ENCODE results near the gene A2M. TPM values are rescaled to one million over a fixed set of nuclear protein-coding genes. Genes with fewer than 3 reads are reported as not detected.

A2M gene
- total and polyA plus RNA-seq, 7 experiments from 2014 or later: 0.08 to 4.9 (median 1.5) TPM; not detected in 3

- no peaks in the 10 kb centered on the region for H3K9me3 ChIP-seq (ENCODE audit: control insufficient read depth in 2 of 3, low read length in 3 of 3)
- H3K36me3 Mint-ChIP-seq: peaks cover 0 to 11% (median 4%) of the 10 kb centered on the region in 5 donors
- H3K4me3 Mint-ChIP-seq: peak overlapping the region in 2 of 10 donors; percentile 20 to 29
- peaks cover 0 to 5% (median 0%) of the 10 kb centered on the region in 11 donors for H3K9me3 Mint-ChIP-seq
- intact Hi-C loops (cut with micrococcal nuclease): no loop called here
- POLR2A ChIA-PET: interaction anchor here (0.7 to 2.5 kb wide), 2 partner anchors 76 to 90 kb away, joined by 3 to 22 read pairs; partner anchors contain the start of gene M6PR
- H3K27ac Mint-ChIP-seq: peak overlapping the region in 7 of 9 donors; percentile 43 to 84 (median 78)
- H3K4me1 Mint-ChIP-seq: peaks cover 16 to 64% (median 43%) of the 10 kb centered on the region in 7 donors
- peaks cover 0 to 19% (median 0%) of the 10 kb centered on the region in 5 donors for H3K27me3 Mint-ChIP-seq
- no peak overlapping the region for H3K4me3 ChIP-seq (ENCODE audit: low read length)
- H3K4me1 ChIP-seq (ENCODE audit: control insufficient read depth in 2 of 2, insufficient read depth in 2 of 2, low read length in 2 of 2): peaks cover 33 to 40% of the 10 kb centered on the region in 2 donors
- CTCF ChIA-PET: interaction anchor here (1.7 to 4.3 kb wide), 2 partner anchors 80 to 90 kb away, joined by 4 to 68 read pairs; partner anchors contain the start of gene M6PR
- no peaks in the 10 kb centered on the region for H3K27me3 ChIP-seq (ENCODE audit: control insufficient read depth in 2 of 2, insufficient read depth in 2 of 2, low read length in 2 of 2)
- DNase-seq: peak in 1 of 9 donors; percentile 29
- ATAC-seq: no peak
- H3K36me3 ChIP-seq (ENCODE audit: control insufficient read depth in 2 of 3, insufficient read depth in 3 of 3, low read length in 3 of 3): no peaks in the 10 kb centered on the region
- no peak overlapping the region for H3K27ac ChIP-seq (ENCODE audit: low read depth, low read length)
These were observed 75.1 kb downstream of the A2M start for GRCh38 chr12:9040484-9041186.

DNA sequence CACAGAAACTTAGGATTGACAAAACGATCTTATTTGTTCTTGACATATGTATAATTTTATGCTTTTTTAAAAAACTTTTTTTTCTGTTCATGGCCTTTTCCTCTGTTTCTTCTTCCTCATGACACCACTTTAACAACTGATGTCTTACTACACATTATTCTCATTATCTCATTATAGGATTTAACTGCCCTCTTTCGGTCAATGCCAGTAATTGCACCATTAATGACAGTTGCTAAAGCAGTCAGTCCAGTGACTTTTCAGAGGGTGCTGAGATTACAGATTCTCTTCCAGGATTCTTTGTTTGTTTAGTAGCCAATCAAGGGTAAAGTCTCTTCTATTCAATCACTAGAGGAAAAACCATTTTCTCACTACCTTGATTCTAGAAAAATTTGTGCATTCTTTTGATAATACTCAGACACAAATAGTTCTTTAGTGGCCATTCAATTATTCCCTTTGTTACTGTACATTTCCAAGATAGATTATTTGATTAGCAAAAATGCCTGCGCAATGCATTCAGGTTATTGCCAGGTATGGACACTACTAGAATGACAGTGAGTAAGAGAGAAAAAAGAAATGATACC lies 76.2 kb downstream of the A2M start:
- Mint-ChIP-seq H3K36me3 (peaks cover 0 to 6% (median 2%) of the 10 kb centered on the region in 5 donors), H3K27ac (peak overlapping the region in 8 of 9 donors; percentile 59 to 78 (median 70)), H3K4me3 (peak overlapping the region in 7 of 10 donors; percentile 3 to 68 (median 47)), H3K9me3 (peaks cover 0 to 3% (median 0%) of the 10 kb centered on the region in 11 donors), H3K4me1 (peaks cover 19 to 61% (median 50%) of the 10 kb centered on the region in 7 donors), H3K27me3 (peaks cover 0 to 19% (median 0%) of the 10 kb centered on the region in 5 donors)
- no peaks in the 10 kb centered on the region for H3K9me3 ChIP-seq (ENCODE audit: control insufficient read depth in 2 of 3, low read length in 3 of 3)
- intact Hi-C loops (cut with micrococcal nuclease): loop anchor here (1.0 kb wide), 6 partner anchors 10 to 149 kb away; partner anchors contain the start of gene PHC1 (in 1 of the 2)
- H3K36me3 ChIP-seq (ENCODE audit: control insufficient read depth in 2 of 3, insufficient read depth in 3 of 3, low read length in 3 of 3): no peaks in the 10 kb centered on the region
- H3K4me1 ChIP-seq (ENCODE audit: control insufficient read depth in 2 of 2, insufficient read depth in 2 of 2, low read length in 2 of 2): peaks cover 33 to 40% of the 10 kb centered on the region in 2 donors
- ChIA-PET POLR2A (interaction anchor here (0.6 to 5.6 kb wide), 7 partner anchors 10 to 88 kb away, joined by 4 to 105 read pairs (median 5); partner anchors contain the start of gene M6PR), CTCF (interaction anchor here (0.7 to 15.7 kb wide), 14 partner anchors 10 to 358 kb away, joined by 3 to 287 read pairs (median 4); partner anchors contain the start of genes KLRG1 and M6PR)
- ATAC-seq (peak; percentile 93), DNase-seq (peak in 7 of 9 donors; percentile 37 to 77 (median 67))
- H3K4me3 ChIP-seq (ENCODE audit: low read length): no peak overlapping the region
- H3K27ac ChIP-seq (ENCODE audit: low read depth, low read length): peak overlapping the region; percentile 2
- H3K27me3 ChIP-seq (ENCODE audit: control insufficient read depth in 2 of 2, insufficient read depth in 2 of 2, low read length in 2 of 2): no peaks in the 10 kb centered on the region

- Histone ChIP-seq H3K36me3 (ENCODE audit: control insufficient read depth in 2 of 3, insufficient read depth in 3 of 3, low read length in 3 of 3) (no peaks in the 10 kb centered on the region), H3K9me3 (ENCODE audit: control insufficient read depth in 2 of 3, low read length in 3 of 3) (no peaks in the 10 kb centered on the region), H3K27ac (ENCODE audit: low read depth, low read length) (no peak overlapping the region), H3K27me3 (ENCODE audit: control insufficient read depth in 2 of 2, insufficient read depth in 2 of 2, low read length in 2 of 2) (no peaks in the 10 kb centered on the region), H3K4me3 (ENCODE audit: low read length) (no peak overlapping the region), H3K4me1 (ENCODE audit: control insufficient read depth in 2 of 2, insufficient read depth in 2 of 2, low read length in 2 of 2) (peaks cover 33 to 43% of the 10 kb centered on the region in 2 donors)
- ATAC-seq (no peak), DNase-seq (no peak)
- H3K36me3 Mint-ChIP-seq: peaks cover 0 to 19% (median 2%) of the 10 kb centered on the region in 5 donors
- H3K4me1 Mint-ChIP-seq: peaks cover 24 to 74% (median 64%) of the 10 kb centered on the region in 7 donors
- POLR2A ChIA-PET: interaction anchor here (0.9 to 5.6 kb wide), 3 partner anchors 11 to 86 kb away, joined by 3 to 105 read pairs (median 29); partner anchors contain the start of gene M6PR
- peaks cover 0 to 4% (median 0%) of the 10 kb centered on the region in 11 donors for H3K9me3 Mint-ChIP-seq
- H3K4me3 Mint-ChIP-seq: peak overlapping the region in 1 of 10 donors; percentile 40
- H3K27ac Mint-ChIP-seq: peak overlapping the region in 5 of 9 donors; percentile 28 to 81 (median 77)
- H3K27me3 Mint-ChIP-seq: peaks cover 0 to 14% (median 0%) of the 10 kb centered on the region in 5 donors
- intact Hi-C loops (cut with micrococcal nuclease): no loop called here
- CTCF ChIA-PET: interaction anchor here (0.7 to 15.7 kb wide), 10 partner anchors 9 to 560 kb away, joined by 3 to 287 read pairs (median 9); partner anchors contain the start of gene M6PR
These were observed 78.3 kb downstream of the A2M start for GRCh38 chr12:9037431-9037830.

- Mint-ChIP-seq H3K27ac (peak overlapping the region in 5 of 9 donors; percentile 6 to 77 (median 64)), H3K27me3 (peaks cover 0 to 11% (median 0%) of the 10 kb centered on the region in 5 donors), H3K4me3 (peak overlapping the region in 1 of 10 donors; percentile 25), H3K9me3 (peaks cover 0 to 4% (median 0%) of the 10 kb centered on the region in 11 donors), H3K36me3 (peaks cover 0 to 19% (median 2%) of the 10 kb centered on the region in 5 donors), H3K4me1 (peaks cover 24 to 78% (median 69%) of the 10 kb centered on the region in 7 donors)
- Histone ChIP-seq H3K9me3 (ENCODE audit: control insufficient read depth in 2 of 3, low read length in 3 of 3) (no peaks in the 10 kb centered on the region), H3K27ac (ENCODE audit: low read depth, low read length) (no peak overlapping the region), H3K36me3 (ENCODE audit: control insufficient read depth in 2 of 3, insufficient read depth in 3 of 3, low read length in 3 of 3) (no peaks in the 10 kb centered on the region), H3K4me1 (ENCODE audit: control insufficient read depth in 2 of 2, insufficient read depth in 2 of 2, low read length in 2 of 2) (peaks cover 34 to 41% of the 10 kb centered on the region in 2 donors), H3K27me3 (ENCODE audit: control insufficient read depth in 2 of 2, insufficient read depth in 2 of 2, low read length in 2 of 2) (no peaks in the 10 kb centered on the region), H3K4me3 (ENCODE audit: low read length) (no peak overlapping the region)
- DNase-seq (no peak), ATAC-seq (no peak)
- intact Hi-C loops (cut with micrococcal nuclease): no loop called here
- POLR2A ChIA-PET: interaction anchor here (0.6 to 5.6 kb wide), 5 partner anchors 10 to 85 kb away, joined by 3 to 105 read pairs (median 3); partner anchors contain the start of gene M6PR
- CTCF ChIA-PET: interaction anchor here (0.6 to 15.7 kb wide), 10 partner anchors 9 to 87 kb away, joined by 3 to 287 read pairs (median 4); partner anchors contain the start of gene M6PR
These were observed 79.5 kb downstream of the A2M start for GRCh38 chr12:9036227-9036626.

- Histone ChIP-seq H3K36me3 (ENCODE audit: control insufficient read depth in 2 of 3, insufficient read depth in 3 of 3, low read length in 3 of 3) (no peaks in the 10 kb centered on the region), H3K4me1 (ENCODE audit: control insufficient read depth in 2 of 2, insufficient read depth in 2 of 2, low read length in 2 of 2) (peaks cover 40 to 41% of the 10 kb centered on the region in 2 donors), H3K27ac (ENCODE audit: low read depth, low read length) (no peak overlapping the region), H3K9me3 (ENCODE audit: control insufficient read depth in 2 of 3, low read length in 3 of 3) (no peaks in the 10 kb centered on the region), H3K27me3 (ENCODE audit: control insufficient read depth in 2 of 2, insufficient read depth in 2 of 2, low read length in 2 of 2) (no peaks in the 10 kb centered on the region), H3K4me3 (ENCODE audit: low read length) (no peak overlapping the region)
- ATAC-seq: no peak
- peak overlapping the region in 4 of 9 donors; percentile 18 to 79 (median 45) for H3K27ac Mint-ChIP-seq
- peaks cover 0 to 19% (median 2%) of the 10 kb centered on the region in 5 donors for H3K36me3 Mint-ChIP-seq
- no peak overlapping the region for H3K4me3 Mint-ChIP-seq
- H3K27me3 Mint-ChIP-seq: peaks cover 0 to 3% (median 0%) of the 10 kb centered on the region in 5 donors
- peaks cover 12 to 84% (median 70%) of the 10 kb centered on the region in 7 donors for H3K4me1 Mint-ChIP-seq
- CTCF ChIA-PET: interaction anchor here (0.7 to 15.7 kb wide), 5 partner anchors 16 to 174 kb away, joined by 3 to 287 read pairs (median 4); partner anchors contain the start of gene M6PR
- intact Hi-C loops (cut with micrococcal nuclease): no loop called here
- POLR2A ChIA-PET: interaction anchor here (1.0 to 5.6 kb wide), 2 partner anchors 9 to 83 kb away, joined by 3 to 105 read pairs; partner anchors contain the start of gene M6PR
- no peak for DNase-seq
- H3K9me3 Mint-ChIP-seq: peaks cover 0 to 4% (median 0%) of the 10 kb centered on the region in 11 donors
These were observed 81.6 kb downstream of the A2M start for GRCh38 chr12:9034095-9034494.
